HEK293T (cell line): ENCODE results near the gene WIPF2.

Experiments used
- ARNT ChIP-seq: fragments of 450-650 bp; IDR thresholded peaks from 2 replicates; pipeline ENCODE4 v1.6.1; 2017; ENCODE audit warnings: mild to moderate bottlenecking
- BHLHE40 ChIP-seq: fragments of 450-650 bp; IDR thresholded peaks from 2 replicates; pipeline ENCODE4 v1.6.1; 2016; ENCODE audit warnings: mild to moderate bottlenecking, moderate library complexity, borderline replicate concordance
- ELF4 ChIP-seq: fragments of 450-650 bp; IDR thresholded peaks from 2 replicates; pipeline ENCODE4 v1.6.1; 2017; ENCODE audit warnings: antibody characterized with exemption
- FOXA1 ChIP-seq: fragments of 450-650 bp; IDR thresholded peaks from 2 replicates; pipeline ENCODE4 v1.6.1; 2016; ENCODE audit warnings: mild to moderate bottlenecking
- FOXM1 ChIP-seq: fragments of 450-650 bp; IDR thresholded peaks from 2 replicates; pipeline ENCODE4 v1.6.1; 2017; ENCODE audit warnings: mild to moderate bottlenecking, borderline replicate concordance
- HDGF ChIP-seq: fragments of 450-650 bp; IDR thresholded peaks from 2 replicates; pipeline ENCODE4 v1.6.1; 2017; ENCODE audit warnings: antibody characterized with exemption, borderline replicate concordance
- L3MBTL2 ChIP-seq: fragments of 450-650 bp; conservative IDR thresholded peaks from 2 replicates; pipeline ENCODE4 v1.6.1; 2016; ENCODE audit warnings: mild to moderate bottlenecking
- LEF1 ChIP-seq: fragments of 450-650 bp; IDR thresholded peaks from 2 replicates; pipeline ENCODE4 v1.6.1; 2017; ENCODE audit warnings: mild to moderate bottlenecking, borderline replicate concordance
- NFRKB ChIP-seq: fragments of 450-650 bp; IDR thresholded peaks from 2 replicates; pipeline ENCODE4 v1.6.1; 2016; ENCODE audit warnings: mild to moderate bottlenecking, moderate library complexity
- SP1 ChIP-seq: fragments of 450-650 bp; IDR thresholded peaks from 2 replicates; pipeline ENCODE4 v1.6.1; 2017
- SUZ12 ChIP-seq: fragments of 450-650 bp; IDR thresholded peaks from 2 replicates; pipeline ENCODE4 v1.6.1; 2016; ENCODE audit warnings: mild to moderate bottlenecking
- TARDBP ChIP-seq: fragments of 450-650 bp; IDR thresholded peaks from 2 replicates; pipeline ENCODE4 v1.6.1; 2016
- TF ChIP-seq, protein P1 (sequence below): fragments of 450-650 bp; IDR thresholded peaks from 2 replicates; pipeline ENCODE4 v1.6.1; 2016

GRCh38 chr17:40331743-40332641 lies 112.9 kb downstream of the WIPF2 start:
- TF ChIP-seq SUZ12: no peak
- no peak for TF ChIP-seq BHLHE40
- no peak for TF ChIP-seq TARDBP
- no peak for TF ChIP-seq LEF1
- TF ChIP-seq FOXA1: no peak
- TF ChIP-seq HDGF: no peak
- TF ChIP-seq NFRKB: no peak
- no peak for TF ChIP-seq L3MBTL2
- TF ChIP-seq, protein P1, sequence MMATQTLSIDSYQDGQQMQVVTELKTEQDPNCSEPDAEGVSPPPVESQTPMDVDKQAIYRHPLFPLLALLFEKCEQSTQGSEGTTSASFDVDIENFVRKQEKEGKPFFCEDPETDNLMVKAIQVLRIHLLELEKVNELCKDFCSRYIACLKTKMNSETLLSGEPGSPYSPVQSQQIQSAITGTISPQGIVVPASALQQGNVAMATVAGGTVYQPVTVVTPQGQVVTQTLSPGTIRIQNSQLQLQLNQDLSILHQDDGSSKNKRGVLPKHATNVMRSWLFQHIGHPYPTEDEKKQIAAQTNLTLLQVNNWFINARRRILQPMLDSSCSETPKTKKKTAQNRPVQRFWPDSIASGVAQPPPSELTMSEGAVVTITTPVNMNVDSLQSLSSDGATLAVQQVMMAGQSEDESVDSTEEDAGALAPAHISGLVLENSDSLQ: no peak
- TF ChIP-seq FOXM1: no peak
- no peak for TF ChIP-seq SP1
- no peak for TF ChIP-seq ELF4
- no peak for TF ChIP-seq ARNT
